Heart left ventricle (tissue), 16 donors: ENCODE results near the gene FUT8. TPM values are rescaled to one million over a fixed set of nuclear protein-coding genes. Genes with fewer than 3 reads are reported as not detected.
"Not testable (repeated sequence)": the region's sequence is repeated elsewhere in the genome, so short reads cannot be mapped to it uniquely, and the experiment has no call there.

ENCODE experiments used
- ATAC-seq, 4 donors: fragments of 200-7000 bp; cut with Tn5 transposase; one replicate each; pipeline ENCODE4 v1.9.1; 2020 to 2022; ENCODE audit warnings: moderate library complexity in 4 of 4, mild to moderate bottlenecking in 3 of 4, moderate number of reproducible peaks in 1 of 4
- DNase-seq, 5 donors: peaks; one replicate each; pipeline ENCODE4 v3.0.0-alpha.2; 2020
- H3K27ac ChIP-seq, 12 donors: fragments of 200-600 bp; sonication (generic) in 4 of 12; one replicate each; pipeline versions ENCODE4 v1.5.0 to v1.8.0; 2016 to 2022; ENCODE audit warnings: mild to moderate bottlenecking in 2 of 12
- H3K27me3 ChIP-seq, 9 donors: fragments of 200-600 bp; sonication (generic) in 2 of 9; one replicate each; pipeline versions ENCODE4 v1.5.1 to v1.8.0; 2016 to 2022; ENCODE audit warnings: mild to moderate bottlenecking in 3 of 9
- H3K36me3 ChIP-seq, 9 donors: fragments of 200-600 bp; sonication (generic) in 2 of 9; one replicate each; pipeline versions ENCODE4 v1.5.0 to v1.8.0; 2018 to 2022; ENCODE audit warnings: mild to moderate bottlenecking in 2 of 9
- H3K4me1 ChIP-seq, 12 donors: fragments of 200-600 bp; sonication (generic) in 4 of 12; one replicate each; pipeline versions ENCODE4 v1.5.0 to v1.8.0; 2016 to 2022; ENCODE audit warnings: mild to moderate bottlenecking in 3 of 12
- H3K4me3 ChIP-seq, 12 donors: fragments of 200-600 bp; sonication (generic) in 4 of 12; one replicate each; pipeline versions ENCODE4 v1.5.0 to v1.8.0; 2017 to 2022; ENCODE audit warnings: mild to moderate bottlenecking in 9 of 12, moderate library complexity in 4 of 12
- H3K9me3 ChIP-seq, 12 donors: fragments of 200-600 bp; sonication (generic) in 4 of 12; one replicate each; pipeline versions ENCODE4 v1.5.0 to v1.8.0; 2016 to 2022; ENCODE audit warnings: mild to moderate bottlenecking in 1 of 12
- CTCF ChIP-seq, 12 donors: fragments of 200-600 bp; sonication (generic) in 4 of 12; IDR thresholded peaks; one replicate each; pipeline versions ENCODE4 v1.5.0 to v1.8.0; 2018 to 2022; ENCODE audit warnings: antibody characterized with exemption in 12 of 12, mild to moderate bottlenecking in 5 of 12
- POLR2A ChIP-seq, 2 donors: fragments of 450-650 bp; IDR thresholded peaks; one replicate each; pipeline ENCODE4 v1.6.1; 2017; ENCODE audit warnings: antibody characterized with exemption in 2 of 2, mild to moderate bottlenecking in 2 of 2, moderate library complexity in 2 of 2
- WGBS, 4 donors: extraction: QIAGEN DNeasy Blood & Tissue Kit in 2 of 4; methylation state at CpG; one replicate each; pipeline versions ENCODE4 v1.1.5 to v1.1.7; 2013 to 2018; 5-methylcytosine and 5-hydroxymethylcytosine counted together
- intact Hi-C, 10 donors: fragments of 100-400 bp; cut with DNase I; formaldehyde crosslinking; loops; one replicate each; pipeline versions ENCODE4 v1.11.1 to v1.14.2; 2022
- polyA plus RNA-seq, 2 donors: library from polyadenylated mRNA; stranded (reverse); fragments of 200-250 nt; gene quantifications; one replicate each; pipeline ENCODE4 v1.2.3, GENCODE V29; 2013
- total RNA-seq, 9 donors: library from RNA; depleted of rRNA in 2 of 9; stranded (reverse); fragments of >200 nt in 2 of 9; fragmentation: NEBNext Ultra II Directional in 3 of 9; extraction: Animal tissue kit (Norgen Biotek cat#: 25700) in 3 of 9; gene quantifications; one replicate each; pipeline versions ENCODE4 v1.1.0 to v1.2.4, GENCODE V29; 2016 to 2023
- donor health status: ischemic (EF 13 %, LVEDD 7.1; RV severe dilation, severe dysfunction).
- donor health status: healthy with polysubstance abuse.
- donor health status: DM: no; HTN: yes; CAD: no.
- donor health status: DM: no; HTN: no; CAD: no.
- donor health status: ischemic (EF 25% LVEDD 6.9; RV normal size, moderate dysfunction).
- donor health status: ischemic (EF 25% LVEDD 5.7; RV mildly dilated, moderate dysfunction).
- donor health status: healthy.
- donor health status: DM: yes; HTN: yes; CAD: no.
- donor health status: ischemic (EF 35%, LVEDD 5.7; RV mildly dilated, moderate dysfunction).
- donor health status: nonischemic (EF 11% LVEDD 7.7; RV severe dilation, severe dysfunction).
- donor health status: DM: yes; HTN: yes; CAD: no.
- donor health status: PGD.
- donor health status: ischemic (EF 29% LVEDD 5.4; RV normal size, mild dysfunction).
- donor health status: nonischemic (EF 23%, LVEDD 6.1; RV moderate dilation, normal function).

Gene FUT8
- total and polyA plus RNA-seq, 11 donors: 2.8 to 17.3 (median 11.2) TPM

- TF ChIP-seq POLR2A (IDR thresholded peaks at IDR 0.05): no peak
- no peak for TF ChIP-seq CTCF (IDR thresholded peaks at IDR 0.05)
- no peaks in the 10 kb centered on the region for H3K36me3 ChIP-seq
- no peaks in the 10 kb centered on the region for H3K4me1 ChIP-seq
- intact Hi-C loops: no loop called here
- H3K27ac ChIP-seq: no peak overlapping the region
- H3K27me3 ChIP-seq: no peaks in the 10 kb centered on the region
- H3K4me3 ChIP-seq: no peak overlapping the region
- ATAC-seq (no peak), DNase-seq (no peak)
- WGBS, 4 donors: 95 to 98% (median 96%) methylated on average over 5 of the region's 5 CpGs
- no peaks in the 10 kb centered on the region for H3K9me3 ChIP-seq
Observed at GRCh38 chr14:65423982-65424381, 11.5 kb downstream of the FUT8 start.

- intact Hi-C loops: no loop called here
Observed at GRCh38 chr14:65424531-65424930, 12.0 kb downstream of the FUT8 start.

GRCh38 chr14:65425885-65426284 lies 13.4 kb downstream of the FUT8 start:
- Histone ChIP-seq H3K27me3 (no peaks in the 10 kb centered on the region), H3K4me1 (no peaks in the 10 kb centered on the region), H3K27ac (no peak overlapping the region), H3K36me3 (no peaks in the 10 kb centered on the region), H3K9me3 (no peaks in the 10 kb centered on the region), H3K4me3 (no peak overlapping the region)
- 94 to 96% (median 96%) methylated on average over 6 of the region's 6 CpGs for WGBS, 4 donors
- TF ChIP-seq CTCF (IDR thresholded peaks at IDR 0.05) (no peak), POLR2A (IDR thresholded peaks at IDR 0.05) (no peak)
- ATAC-seq (no peak), DNase-seq (no peak)
- intact Hi-C loops: no loop called here

More at GRCh38 chr14:65424531-65424930, 12.0 kb downstream of the FUT8 start:
- DNase-seq (no peak), ATAC-seq (no peak)
- TF ChIP-seq CTCF (IDR thresholded peaks at IDR 0.05) (no peak), POLR2A (IDR thresholded peaks at IDR 0.05) (no peak)
- 95 to 99% (median 97%) methylated on average over 5 of the region's 5 CpGs for WGBS, 4 donors
- Histone ChIP-seq H3K4me3 (no peak overlapping the region), H3K9me3 (no peaks in the 10 kb centered on the region), H3K36me3 (no peaks in the 10 kb centered on the region), H3K27me3 (no peaks in the 10 kb centered on the region), H3K4me1 (no peaks in the 10 kb centered on the region), H3K27ac (no peak overlapping the region)

GRCh38 chr14:65426902-65427301 lies 14.4 kb downstream of the FUT8 start:
- H3K4me3 ChIP-seq, ATAC-seq, H3K27ac ChIP-seq, H3K4me1 ChIP-seq, H3K36me3 ChIP-seq, DNase-seq, H3K27me3 ChIP-seq, H3K9me3 ChIP-seq, intact Hi-C loops: not testable (repeated sequence)
- WGBS, 4 donors: 95 to 98% (median 97%) methylated on average over 12 of the region's 12 CpGs

- no peak overlapping the region for H3K4me3 ChIP-seq
- intact Hi-C loops: no loop called here
- no peak for DNase-seq
- H3K36me3 ChIP-seq: no peaks in the 10 kb centered on the region
- H3K9me3 ChIP-seq: no peaks in the 10 kb centered on the region
- no peak for TF ChIP-seq CTCF (IDR thresholded peaks at IDR 0.05)
- TF ChIP-seq POLR2A (IDR thresholded peaks at IDR 0.05): no peak
- ATAC-seq: no peak
- H3K4me1 ChIP-seq: peaks cover 0 to 14% (median 7%) of the 10 kb centered on the region in 12 donors
- no peaks in the 10 kb centered on the region for H3K27me3 ChIP-seq
- WGBS, 4 donors: 83 to 92% (median 85%) methylated on average over 2 of the region's 2 CpGs
- H3K27ac ChIP-seq: no peak overlapping the region
Observed at GRCh38 chr14:65428691-65429090, 16.2 kb downstream of the FUT8 start.
